Measurements from ENCODE around the gene MRPS23.
A peak's percentile ranks its signal among the peaks of the same experiment; 100 is the strongest.

Gene MRPS23

GRCh38 chr17:57849874-57850754 lies at the start of gene MRPS23:
Gene MRPS23 (minus strand): TSS chr17:57850044. CDS start chr17:57850010, 34 bp downstream.
- peak; percentile 96 for DNase-seq (ENCODE audit: low spot score)

- DNase-seq (ENCODE audit: low spot score): no peak
Measured at GRCh38 chr17:57899391-57899790, 49.5 kb upstream of the MRPS23 start.

- no peak for DNase-seq (ENCODE audit: low spot score)
Measured at GRCh38 chr17:57898487-57899311, 48.9 kb upstream of the MRPS23 start.

DNA sequence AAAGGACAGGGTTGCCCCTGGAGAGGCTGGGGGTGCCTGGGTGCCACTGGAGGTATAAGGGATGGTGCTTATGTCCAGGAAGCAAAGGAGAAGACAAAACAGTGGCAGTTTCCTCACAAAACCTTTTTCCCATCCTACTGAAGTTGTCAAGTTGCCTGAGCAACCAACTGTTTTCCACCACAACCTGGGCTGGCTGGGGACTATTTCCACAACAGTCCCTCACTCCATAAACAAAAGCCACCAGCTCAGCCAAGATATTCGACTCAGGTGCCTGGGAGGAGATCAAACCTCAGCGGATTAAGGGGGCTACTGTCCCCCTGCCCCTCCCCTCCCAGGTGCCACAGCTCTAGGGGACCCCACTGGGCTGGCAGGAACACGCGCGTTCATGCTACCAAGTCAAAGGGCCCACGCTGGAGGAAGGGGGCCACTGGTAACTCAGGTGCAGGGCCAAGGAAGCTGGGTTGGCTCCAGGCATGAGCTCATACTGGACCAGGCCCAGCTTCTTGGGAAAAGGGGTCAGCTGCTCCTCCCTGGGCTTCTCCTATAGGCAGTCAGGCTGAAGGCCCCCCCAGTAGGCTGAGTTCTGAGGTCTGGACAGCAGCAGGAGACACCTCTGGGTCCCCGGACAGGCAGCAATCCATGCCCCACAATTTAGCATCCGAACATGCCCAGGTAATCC lies 45.7 kb upstream of the MRPS23 start:
- DNase-seq (ENCODE audit: low spot score): no peak

DNA sequence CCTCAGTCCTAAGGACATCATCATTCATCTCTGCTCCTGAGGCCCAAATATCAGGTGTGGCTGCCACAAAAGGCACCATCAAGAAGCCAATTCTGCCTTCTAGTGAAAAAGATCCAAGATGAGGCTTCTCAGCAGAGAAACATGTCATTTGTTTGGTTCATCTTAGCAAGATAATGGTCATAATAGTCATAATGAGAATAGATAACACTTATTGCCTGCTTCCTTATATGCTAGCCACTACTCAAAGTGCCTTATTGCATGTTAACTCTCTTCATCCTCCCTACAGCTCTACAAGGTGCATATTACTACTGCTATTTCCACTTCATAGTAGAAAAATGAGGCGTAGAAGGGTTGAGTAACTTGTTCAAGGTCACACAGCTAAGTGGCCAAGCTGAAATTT lies 45.0 kb upstream of the MRPS23 start:
- no peak for DNase-seq (ENCODE audit: low spot score)

DNA sequence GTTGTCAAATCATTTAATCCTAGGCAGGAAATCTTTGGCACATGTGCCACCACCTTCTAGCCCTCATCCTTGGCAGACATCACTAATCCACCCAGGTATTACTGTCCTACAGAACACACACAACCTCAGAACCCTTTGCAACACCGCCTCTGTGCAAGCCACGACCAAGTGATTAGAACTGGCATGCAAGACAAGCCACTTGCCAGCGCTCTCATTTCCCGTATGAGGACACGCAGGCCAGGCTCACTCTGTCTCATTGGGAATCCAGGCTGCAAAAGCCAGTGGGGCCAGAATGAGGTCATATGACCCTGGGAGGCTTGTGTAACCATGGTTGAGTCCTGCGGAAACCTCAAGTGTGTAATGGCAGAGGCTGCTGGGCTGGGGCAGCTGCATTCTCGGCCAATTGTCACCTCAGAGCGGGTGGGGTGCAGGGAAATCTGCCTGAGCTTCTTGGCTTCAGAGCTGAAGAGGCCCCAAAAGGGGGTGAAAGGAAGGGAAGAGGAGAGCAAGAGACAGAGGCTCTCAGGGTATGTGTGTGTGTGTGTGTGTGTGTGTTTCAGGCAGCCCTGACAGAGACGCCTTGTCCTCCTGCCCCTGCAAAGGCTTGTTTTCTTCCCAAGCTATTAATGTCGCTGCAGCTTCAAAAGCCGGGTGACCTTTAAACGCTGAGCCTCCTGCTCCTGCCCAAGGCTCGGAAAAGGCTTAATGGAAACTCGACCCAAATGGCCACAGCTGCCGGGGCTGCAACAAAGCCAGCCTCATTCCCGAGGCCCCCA lies 43.2 kb upstream of the MRPS23 start:
- DNase-seq (ENCODE audit: low spot score): no peak

DNA sequence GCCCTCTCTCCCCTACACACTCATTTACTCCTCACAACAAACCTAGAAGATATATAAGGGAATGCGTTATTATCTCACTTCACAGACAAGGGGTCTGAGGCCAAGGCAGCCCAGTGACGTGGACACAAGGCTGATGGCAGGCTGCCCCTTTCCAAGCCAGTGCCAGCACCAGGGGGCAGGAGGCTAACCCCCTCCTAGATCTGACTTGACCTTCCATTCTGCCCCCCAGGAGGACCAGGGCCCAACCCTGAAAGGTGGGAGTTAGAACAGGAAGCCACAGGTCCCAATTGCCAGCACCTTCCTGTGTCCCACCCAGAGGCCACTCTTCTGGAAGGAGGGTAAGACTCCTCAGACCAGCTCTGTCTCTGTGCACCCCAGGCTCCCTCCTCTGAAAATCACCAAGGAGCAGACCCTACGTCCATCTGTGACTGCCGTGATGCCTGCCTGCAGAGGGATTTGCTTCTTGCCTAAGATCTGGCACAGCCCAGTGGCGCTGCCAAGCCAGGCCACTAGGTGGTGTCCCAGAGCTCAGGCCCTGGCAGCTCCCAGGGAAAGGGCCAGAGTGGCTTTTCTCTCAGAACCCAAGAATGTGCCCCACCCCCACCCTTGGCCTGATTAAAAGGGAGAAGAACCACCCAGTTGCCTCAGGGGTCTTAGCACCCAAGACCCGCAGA lies 42.4 kb upstream of the MRPS23 start:
- DNase-seq (ENCODE audit: low spot score): peak; percentile 78

DNA sequence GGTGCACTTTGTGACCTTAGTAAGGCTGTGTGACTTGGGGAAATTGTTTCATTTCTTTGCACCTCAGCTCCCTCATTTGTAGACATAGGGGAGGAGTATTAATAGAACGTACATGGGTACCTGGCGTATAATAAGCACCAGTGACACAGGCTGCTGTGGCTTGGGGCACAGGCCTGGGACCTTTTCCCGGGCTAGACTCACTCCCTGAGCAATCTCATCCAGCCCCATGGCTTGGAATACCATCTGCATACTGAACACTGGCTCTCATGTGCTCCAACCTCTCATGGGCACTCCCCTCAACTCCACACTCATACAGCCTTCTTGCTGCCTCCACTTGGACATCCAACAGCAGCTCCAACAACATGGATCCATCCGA lies 41.0 kb upstream of the MRPS23 start:
- no peak for DNase-seq (ENCODE audit: low spot score)

DNA sequence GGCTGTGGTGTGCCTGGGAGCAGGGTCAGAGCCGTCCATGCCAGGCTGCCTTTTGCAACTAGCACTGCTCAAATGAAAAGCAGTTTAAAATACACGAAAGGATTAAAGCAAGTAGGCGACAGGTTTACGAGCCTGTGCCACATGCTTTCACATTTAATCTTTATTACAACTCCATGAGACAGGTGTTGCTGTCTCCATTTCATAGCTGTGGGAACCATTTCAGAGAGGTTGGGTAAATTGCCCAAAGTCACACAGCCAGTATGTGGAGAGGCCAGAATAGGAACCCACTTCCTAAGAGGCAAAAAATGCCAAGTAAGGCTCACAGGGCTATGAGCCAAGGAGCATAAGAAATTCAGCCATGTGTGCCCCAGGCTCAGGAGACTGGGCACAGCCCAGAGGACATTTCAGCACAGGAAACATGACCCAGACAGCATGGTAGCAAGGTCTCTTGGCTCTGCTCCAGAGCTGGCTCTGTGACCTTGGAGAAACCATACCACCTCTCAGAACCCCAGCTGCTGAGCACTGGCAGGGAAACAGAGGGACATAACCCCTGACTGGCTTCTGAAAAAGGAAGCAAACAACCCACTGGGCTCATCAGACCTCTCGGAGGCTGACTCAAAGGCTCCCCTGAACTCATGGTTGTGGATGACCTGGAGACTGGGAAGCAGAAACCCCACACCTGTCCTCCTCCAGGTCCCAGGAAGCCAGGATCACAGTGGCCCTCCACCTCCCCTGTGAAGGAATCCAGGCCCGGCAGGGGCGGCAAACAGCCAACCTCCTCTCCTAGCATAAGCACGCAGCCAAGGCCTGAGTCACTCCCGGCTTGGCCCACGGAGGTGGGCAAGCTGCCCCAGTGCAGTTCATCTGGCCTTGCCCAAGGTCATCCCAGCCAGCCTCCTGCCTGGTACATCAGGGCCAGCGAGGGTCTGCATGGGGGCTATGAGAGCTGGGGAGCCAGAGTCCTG lies 40.3 kb upstream of the MRPS23 start:
- peak; percentile 9 for DNase-seq (ENCODE audit: low spot score)

DNA sequence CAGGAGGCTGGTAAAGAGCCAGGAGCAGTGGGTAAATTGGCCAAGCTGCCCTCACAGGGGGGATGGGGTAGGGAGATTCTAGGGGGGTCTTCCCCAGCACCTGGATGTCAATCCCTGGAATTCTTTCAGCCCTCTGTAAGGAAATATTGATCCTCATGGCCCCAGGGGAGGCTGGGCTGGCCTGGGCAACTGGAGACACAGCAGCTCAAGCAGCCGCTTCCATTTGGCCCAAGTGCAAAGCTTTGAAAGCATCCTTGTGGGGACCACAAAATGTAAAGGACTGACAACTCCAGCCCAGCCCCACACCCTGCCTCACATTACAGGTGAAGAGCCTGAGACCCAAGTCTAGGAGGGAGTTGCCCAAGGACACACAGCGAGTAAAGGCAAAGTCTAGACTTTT lies 39.4 kb upstream of the MRPS23 start:
- DNase-seq (ENCODE audit: low spot score): no peak

DNA sequence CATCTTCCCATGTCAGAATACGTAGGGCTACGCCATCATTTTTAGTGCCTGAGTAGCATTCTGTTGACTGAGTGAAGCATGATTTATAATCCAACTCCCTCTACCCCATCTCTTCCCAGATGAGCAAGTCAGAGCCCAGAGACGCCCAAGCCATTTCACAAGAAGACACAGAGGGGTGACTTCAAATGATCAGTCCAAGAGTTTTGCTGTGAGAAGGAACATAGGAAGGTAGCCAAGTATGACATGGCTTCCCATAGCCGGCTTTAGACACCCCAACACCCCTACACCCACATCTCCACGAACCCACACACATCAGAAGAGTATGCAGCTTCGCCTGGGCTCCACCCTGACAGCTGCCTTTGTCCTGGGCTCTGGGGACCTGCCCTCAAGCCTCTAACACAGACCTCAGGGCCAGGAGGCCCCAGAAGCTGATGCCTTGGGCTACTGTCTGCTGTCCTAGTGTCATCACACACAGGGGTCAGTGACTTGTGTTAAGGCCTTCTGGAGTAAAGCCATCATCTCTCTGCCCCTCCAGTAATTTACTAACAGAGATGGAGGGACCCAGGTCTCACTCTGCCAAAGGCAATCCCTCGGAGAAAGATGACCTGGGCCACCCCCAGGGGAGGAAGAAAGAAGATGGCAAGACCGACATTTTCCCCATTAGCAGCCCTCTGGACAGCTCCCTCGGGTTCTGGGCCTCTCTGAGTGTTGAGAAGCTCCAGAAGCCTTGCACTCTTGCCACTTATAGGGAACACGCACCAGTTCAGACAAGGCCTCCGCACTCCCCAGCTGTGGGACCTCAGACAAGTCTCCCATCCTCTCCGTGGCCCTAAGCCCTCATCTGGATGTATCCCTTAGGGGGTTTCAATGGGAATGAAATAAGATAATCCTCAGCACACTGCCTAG lies 38.7 kb upstream of the MRPS23 start:
- no peak for DNase-seq (ENCODE audit: low spot score)

- DNase-seq (ENCODE audit: low spot score): no peak
Measured at GRCh38 chr17:57887161-57887560, 37.3 kb upstream of the MRPS23 start.

GRCh38 chr17:57886020-57886419 lies 36.2 kb upstream of the MRPS23 start:
- no peak for DNase-seq (ENCODE audit: low spot score)

DNA sequence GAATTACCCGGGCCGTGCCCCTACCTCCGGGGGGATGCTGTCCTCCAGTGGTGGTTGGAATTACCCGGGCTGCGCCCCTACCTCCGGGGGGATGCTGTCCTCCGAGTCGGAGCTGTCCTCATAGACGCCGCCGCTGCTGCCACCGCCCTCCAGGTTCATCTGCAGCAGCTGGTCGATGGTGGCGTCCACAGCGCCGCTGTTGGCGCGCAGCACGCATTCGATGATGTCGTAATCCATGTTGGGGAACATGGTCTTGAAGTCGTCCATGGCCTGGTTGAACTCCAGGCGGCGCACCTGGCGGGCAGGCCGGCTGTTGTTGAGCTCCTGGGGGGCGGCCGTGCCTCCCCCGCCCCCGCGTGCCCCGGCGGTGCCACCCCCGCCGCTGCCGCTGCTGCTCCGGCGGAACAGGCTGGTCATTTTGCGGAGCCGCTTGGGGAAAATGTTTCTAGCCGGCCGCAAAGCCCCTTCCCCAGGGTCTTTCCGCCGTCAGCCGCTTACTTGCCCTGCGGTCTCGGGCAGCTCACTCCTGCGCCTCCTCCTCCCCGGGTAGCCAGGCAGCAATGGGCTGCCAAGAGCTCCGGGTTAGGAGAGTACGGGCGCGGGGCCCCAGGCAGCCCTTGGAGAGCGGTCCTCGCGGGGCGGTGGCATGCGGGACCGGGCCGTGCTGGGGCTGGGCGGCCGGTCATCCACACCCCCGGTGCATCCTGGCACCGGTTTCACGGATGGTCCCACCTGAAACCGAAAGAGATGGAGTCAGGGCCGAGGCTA lies 35.5 kb upstream of the MRPS23 start:
- DNase-seq (ENCODE audit: low spot score): no peak

DNA sequence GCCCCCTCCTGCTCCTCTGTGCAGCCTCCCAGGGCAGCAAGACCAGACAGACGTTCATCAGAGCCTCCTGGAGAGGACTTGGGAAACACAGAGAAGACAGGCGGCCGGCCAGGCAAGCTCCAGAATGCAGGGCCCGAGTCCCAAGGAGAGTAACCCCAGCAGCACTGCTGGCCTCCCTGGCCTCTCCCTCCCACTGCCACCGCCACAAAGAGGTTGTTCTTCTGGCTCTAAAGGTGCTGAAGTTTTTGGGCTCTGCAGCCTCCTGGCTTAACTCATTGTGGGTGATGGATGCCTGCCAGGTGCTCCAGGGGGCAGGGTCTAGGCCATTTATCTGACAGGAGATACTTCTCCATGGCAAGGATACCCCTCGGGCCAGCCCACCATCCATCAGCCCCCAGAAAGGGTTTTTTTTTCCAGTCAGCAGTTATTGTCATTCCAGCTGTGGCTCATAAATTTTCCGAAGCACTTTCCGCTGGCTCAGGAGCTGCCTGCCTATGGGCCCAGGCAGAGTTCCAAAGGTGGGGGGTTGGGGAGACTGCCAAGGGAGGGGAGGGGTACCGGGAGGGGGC lies 32.0 kb upstream of the MRPS23 start:
- no peak for DNase-seq (ENCODE audit: low spot score)

GRCh38 chr17:57881143-57881542 lies 31.3 kb upstream of the MRPS23 start:
- no peak for DNase-seq (ENCODE audit: low spot score)

DNA sequence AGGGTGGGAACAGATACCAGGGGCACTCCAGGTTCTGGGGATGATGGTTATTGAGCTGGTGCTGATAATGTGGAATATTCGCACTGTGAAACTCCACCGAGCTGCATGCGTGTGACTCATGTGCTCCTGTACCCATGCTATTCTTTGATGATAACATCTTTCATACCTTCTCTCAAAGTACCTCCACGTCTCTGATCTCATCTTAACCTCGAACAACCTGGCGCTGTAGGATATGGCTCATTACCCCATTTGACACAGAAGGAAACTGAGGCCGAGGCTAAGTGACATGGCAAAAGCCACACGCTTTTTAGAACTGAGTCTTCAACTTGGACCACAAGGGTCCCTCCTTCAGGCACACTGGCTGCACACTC lies 30.2 kb upstream of the MRPS23 start:
- DNase-seq (ENCODE audit: low spot score): no peak
